NCI-H524 treated with DMSO at 0.1 percent for 48 hours (cell line): ENCODE data around the gene SEMA4D.

Source experiments
- DNase-seq: peaks from one replicate; lab custom pipeline; 2025; lab: John Stamatoyannopoulos, UW

SEMA4D gene

GRCh38 chr9:89430995-89431394, 66.9 kb downstream of the SEMA4D start:
- DNase-seq, result no peak

DNA sequence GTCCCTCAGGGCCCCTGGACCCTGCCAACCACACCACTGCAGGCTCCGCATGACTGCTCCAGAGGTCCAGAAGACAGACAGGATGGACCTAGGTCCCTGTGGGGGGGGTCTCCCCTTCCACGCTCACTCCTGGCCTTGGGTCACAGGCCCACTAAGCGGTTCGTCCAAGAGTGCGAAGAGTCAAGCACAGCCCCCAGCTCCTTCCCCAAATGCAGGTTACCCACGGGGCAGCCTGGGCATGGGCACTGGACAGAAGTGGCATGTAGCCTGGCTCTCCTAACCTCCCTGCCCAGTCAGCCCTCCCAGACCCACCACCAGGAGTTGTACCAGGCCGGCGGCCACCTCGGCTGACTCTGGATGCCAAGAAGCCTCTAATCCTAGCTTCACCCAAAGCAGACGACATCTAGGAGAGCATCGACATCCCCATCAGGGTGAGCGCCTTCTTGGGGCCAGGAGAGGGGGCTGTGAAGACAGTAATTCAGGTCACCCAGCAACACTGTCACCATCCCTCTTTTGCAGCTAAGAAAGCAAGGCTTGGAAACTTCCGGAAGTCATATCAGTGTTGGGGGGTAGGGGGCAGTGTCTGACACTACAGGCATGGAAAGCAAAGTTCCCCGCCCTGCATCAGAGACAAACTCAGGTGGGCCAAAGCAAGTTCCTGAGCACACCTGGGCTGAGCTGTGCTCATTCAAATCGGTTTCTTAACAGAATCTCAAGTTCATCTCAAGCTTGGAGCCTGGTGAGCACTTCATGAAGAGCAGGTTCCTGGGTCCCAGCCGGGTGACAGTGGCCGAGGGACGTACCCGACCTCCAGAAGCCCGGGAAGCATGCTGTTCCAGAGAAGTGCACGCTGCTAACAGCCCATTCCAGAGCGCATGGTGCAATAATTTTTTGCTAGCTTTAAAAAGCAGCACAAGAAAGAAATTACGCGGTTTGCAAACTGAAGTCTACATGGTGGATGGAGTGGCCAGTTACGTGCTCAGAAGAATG, 68.7 kb downstream of the SEMA4D start:
- DNase-seq, result no peak

DNA sequence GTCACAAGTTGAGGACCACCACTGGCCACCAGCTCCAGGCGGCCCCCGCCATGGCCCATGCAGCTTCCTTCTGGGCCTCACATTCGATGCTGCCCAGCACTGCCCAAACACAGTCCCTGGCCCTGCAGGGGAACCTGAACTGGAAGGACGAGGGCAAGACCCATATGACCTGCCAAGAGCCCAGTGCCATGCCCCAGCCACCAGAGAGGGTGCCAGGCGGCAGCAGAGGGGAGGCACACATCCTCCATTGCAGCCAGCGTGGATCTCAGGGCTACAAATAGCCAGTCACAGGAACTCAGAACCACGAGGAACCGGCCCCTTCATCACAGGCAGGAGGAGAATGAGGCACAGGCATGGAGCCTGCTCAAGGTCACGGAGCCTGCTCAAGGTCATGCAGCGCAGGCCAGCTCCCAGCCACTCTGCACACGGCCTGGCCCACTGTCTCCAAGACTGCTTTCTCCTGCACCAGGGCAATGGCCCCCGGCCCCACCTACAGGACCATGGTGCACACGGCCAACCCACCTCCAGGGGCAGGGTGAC, 69.6 kb downstream of the SEMA4D start:
- DNase-seq, result no peak

DNA sequence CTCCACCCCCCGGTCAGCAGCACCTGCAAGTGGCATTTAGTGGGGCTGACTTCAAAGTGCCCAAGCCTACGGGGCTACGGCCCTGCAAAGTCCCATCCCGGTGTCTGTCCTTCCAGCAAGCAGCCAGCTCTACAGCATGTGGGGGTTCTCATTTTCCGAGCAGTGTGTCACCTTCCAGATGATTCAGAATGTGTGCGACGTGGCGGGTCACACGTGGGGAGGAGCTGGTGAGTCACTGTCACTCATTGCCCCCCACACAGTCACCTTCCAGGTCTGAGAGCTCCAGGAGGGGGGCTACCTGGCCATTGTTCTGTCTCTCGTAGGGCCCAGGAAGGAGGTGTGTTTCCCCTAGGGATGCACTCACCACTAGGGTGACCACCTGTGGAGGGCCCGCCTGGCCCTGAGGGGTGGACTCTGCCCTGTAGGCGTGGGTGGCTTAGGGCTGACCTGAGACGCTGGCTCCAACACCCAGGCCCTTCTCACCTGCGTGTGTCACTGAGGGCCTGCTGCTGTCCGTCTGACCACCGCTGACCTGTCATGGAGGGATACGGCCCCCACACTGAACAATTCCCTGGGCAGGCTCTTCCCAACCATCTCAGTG, 70.2 kb downstream of the SEMA4D start:
- DNase-seq, result no peak

DNA sequence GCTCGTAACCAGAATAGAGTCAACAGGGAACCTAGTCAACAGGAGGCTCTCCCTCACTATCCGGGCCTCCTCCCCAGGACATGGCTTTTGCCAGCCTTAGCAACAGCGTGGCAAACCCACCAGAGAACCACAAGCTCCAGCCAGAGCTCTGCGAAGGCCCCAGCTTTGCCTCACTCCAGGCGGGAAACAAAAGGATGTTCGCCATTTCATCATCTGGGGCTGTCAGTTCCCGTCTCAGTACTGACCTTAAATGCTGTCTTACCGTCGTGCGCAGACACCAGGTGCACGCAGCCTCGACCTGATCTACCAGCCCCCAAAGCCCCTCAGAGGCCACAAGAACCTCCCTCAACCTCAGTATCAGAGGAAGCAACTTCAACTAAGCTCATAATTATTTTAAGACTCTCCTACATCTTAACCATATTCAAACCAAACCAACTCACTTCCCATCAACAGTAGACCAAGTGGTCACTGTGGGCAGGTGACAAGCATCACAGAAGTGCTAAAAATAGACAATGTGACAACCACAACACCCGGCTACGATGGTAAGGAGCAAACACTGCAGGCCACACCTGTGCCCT, 71.4 kb downstream of the SEMA4D start:
- DNase-seq, result no peak

DNA sequence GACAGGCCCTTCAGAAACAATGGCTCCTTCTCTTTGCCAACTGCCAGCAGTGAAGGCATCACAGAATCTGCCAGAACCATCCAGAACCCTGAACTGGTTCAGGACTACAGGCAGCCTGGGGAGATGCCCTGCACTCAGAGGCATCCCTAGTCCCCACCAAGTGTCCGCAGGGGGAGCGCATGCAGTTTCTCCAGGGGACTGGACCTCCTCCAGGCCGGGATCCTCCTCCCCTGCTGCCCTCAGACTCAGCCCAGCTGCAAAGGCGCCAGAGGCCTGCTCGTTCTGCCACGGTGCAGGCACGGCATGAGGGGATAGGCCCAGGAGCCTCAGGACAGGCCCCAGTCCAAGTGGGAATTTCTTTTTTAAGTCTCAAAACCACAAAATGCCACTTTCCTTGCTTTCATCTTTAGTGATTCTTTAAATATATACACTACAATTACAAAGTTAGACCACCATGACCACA, 72.0 kb downstream of the SEMA4D start:
- DNase-seq, result no peak

DNA sequence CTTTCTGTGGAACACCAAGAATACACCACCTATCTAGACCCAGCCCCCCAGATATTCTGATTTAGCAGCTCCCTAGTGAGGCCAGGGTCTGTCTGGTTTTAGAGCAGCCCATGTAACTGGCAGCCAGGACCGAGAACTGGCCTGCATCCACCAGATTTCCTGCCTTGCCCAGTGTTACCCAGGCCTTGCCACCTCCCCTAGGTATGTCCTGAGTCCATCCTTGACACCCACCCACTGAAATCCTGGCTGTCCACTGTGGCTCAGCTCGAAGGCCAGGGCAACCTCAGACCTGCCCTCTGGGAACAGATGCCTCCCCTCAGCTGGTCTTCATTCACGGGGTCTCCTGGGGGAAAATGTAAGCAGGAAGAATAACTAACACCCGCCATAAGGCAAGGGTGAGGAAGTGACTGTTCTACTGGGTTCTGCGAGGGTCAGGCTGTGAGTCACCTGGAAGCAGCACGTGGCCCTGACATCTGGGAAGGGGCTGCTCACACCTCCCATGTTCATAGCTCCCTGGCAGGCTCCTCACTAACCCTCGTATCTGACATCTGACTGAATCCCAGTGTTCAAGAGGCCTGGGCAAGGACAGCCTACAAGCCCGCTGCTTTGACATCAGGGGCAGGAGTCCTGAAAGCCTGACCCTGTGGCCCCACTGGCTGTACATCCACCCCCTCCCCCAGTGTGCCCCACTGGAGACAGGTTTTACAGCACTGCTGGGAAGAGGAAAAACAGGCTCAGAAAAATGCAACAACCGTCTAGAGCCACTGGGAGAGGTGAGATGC, 72.7 kb downstream of the SEMA4D start:
- no peak for DNase-seq

DNA sequence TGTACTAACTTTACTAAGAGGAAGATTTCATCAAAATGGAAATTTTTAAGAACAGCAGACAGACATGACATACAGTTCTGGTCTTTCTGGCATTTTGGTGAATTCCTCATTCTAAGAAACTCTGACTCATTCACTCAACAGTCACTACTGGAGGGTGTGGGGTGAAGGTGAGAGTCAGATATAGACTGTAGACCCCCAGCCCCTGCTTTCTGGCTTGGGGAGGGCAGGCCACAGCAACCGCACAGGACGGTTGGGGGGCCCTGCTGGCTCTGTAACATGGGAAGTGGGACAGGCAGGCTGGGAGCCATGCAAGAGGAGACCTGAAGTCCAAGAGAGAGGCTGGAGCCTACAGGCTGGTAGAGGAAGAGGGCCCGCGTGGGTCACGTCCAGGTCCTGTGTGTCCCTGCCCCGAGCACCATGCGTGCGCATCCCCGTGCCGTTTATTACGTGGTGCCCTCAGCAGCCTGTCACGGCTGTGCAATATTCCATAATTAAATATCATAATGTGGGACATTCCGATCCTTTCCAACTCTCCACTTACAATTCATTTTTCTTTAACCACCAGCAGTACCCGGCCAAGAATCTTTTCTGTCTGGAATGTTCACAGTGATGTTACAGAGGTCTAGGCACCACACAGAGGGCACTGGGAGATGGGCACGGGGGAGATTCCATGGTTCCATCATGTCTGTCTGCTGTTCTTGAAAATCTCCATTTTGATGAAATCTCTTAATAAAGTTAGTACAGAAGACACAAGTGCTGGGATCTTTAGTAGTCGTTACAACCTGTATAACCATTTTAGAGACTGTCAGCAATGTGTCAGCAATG, 75.5 kb downstream of the SEMA4D start:
- DNase-seq, result no peak

GRCh38 chr9:89421595-89421994, 76.3 kb downstream of the SEMA4D start:
- DNase-seq, result no peak

DNA sequence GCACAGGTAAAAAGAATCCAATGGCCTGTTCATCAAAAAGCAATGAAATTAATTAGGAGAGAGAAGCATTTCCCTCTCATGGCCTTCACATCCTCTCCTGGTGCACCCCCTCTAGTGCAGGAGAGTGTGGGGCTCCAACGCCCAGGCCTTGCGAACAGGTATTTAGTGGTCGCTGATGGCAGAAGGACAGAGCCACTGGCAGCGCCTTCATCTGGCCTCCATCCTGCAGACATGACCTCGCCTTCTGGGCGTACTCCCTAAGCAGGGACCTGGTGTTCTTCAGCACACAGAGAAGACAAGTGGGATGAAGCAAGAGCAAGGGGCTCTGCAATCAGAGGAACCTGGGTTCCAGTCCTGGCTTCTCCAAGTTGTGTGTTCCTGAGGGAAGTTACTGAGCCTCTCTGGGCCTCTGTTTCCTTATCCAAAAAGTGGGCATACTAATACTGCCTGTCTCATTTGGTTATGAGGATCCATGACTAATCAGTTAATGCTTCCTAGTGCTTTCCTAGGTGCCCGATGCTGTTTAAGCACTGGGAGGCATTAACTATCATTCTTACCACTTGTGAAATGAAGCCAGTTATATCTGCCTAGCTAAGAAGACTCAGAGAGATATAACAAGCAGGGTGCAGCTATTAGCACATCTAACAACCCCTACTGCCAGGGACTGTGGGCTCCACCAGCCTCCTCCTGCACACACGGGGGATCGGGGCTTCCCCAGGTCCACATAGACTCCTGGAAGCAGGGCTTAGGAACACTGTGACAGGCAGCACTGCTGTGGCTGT, 77.3 kb downstream of the SEMA4D start:
- no peak for DNase-seq

DNA sequence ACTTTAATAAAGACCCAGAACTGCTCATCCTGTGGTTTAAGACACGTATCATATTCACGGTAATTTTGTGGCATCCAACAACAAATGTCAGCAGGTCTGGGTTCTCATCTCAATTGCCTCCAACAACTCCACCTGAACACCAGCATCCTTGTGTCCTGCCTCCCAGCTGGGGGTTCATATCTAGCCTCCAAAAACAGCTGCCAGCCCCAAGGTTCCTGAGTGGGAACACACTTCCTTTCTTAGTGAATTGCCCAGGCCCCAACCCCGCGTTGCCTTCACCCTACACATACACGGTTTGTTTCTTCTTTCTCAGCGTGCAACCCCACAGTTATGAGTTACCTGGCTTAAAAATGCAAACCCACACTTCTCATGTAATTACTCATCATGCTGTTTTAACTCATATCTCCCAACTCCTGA, 77.9 kb downstream of the SEMA4D start:
- no peak for DNase-seq

DNA sequence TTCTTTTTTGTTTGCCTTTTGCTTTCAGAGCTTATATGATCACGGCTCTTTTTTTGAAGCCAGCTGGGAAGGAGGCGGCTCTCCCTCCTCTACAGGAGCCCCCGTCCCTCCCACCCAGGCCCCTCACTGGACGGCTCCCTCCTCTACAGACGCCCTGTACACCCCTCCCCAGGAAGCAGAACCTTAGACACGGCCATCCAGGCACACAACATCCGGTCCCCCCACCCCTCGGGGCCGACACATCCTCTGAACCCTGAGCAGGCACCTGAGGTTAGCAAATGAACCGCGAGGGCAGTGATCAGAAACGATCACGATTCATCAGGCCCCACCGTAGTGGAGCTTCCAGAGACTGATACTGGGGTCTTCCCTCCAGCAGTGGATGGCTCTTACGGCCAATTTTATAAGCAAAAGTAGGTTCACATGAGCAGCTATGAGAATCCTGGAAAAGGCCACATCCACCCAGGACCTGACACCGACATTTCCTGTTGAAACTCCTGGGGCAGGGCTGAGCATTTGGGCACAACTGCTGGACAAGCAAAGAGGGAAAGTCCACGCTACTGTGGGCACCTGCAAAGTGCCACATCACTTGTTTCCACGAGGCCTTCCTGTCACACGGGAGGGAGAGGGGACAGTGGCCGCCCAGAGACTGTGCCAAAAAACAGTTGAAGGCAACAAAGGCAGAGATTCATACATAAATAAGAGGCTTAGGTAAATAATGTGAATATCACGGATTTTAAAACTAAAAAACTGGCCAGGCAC, 78.9 kb downstream of the SEMA4D start:
- DNase-seq, result no peak

GRCh38 chr9:89418474-89418845, 79.5 kb downstream of the SEMA4D start:
- DNase-seq, result no peak

GRCh38 chr9:89417832-89418473, 80.0 kb downstream of the SEMA4D start:
- DNase-seq, result no peak

DNA sequence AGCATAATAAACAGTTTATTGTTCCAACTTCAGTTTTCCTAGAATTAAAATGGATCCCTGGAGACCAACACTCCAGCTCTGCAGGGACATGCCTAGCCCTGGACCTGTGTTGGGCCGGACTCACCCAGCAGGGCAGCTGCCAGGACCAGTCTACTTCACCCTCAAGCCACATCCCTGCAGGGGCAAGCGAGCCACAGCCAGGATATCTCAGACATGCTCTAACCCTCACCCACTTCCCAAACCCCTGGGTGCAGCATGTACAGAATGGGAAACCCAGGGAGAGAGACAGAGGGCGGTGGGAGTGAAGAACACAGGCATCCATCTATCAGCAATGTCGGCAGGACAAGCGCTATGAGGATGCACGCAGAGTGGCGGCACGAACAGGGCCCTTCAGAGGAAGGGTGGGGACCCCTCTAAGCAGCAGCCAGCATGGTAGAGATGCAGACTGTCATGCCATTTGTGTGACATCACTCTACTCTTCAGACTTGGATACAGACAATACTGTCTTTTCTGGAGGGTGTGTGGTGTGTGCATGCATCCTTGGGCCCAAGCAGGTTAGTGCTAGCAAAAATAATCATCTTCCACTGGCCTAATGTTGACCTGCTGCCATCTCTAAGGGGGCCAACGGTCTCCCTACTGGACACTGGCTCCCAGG, 83.1 kb downstream of the SEMA4D start:
- DNase-seq, result no peak

GRCh38 chr9:89413963-89414638, 83.8 kb downstream of the SEMA4D start:
- DNase-seq, result no peak

DNA sequence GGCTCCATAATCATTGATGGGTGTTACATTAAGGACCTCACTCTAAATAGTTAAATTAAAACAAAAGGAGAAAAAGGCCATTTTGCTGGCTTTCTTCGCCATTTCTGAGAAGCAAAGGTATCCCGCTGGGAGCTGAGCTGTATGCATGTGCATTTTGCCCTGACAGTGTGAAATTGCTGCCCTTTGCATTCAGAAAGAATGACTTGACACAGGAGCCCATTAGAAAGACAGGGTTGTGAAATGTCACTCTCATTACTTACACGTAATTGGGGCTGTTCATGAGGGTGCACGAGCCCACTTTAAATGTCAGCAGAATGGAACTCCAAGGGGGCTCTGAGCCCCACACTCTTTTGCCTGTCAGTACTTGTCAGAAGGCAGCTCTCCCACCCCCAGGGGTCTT, 85.0 kb downstream of the SEMA4D start:
- DNase-seq, result no peak

- DNase-seq, result no peak
Measured at GRCh38 chr9:89412541-89412940, 85.4 kb downstream of the SEMA4D start.
